H1 (cell line): ENCODE measurements around the gene CRELD1. TPM values are rescaled to one million over a fixed set of nuclear protein-coding genes. Genes with fewer than 3 reads are reported as not detected.

Experiments
- CTCF ChIA-PET: fragments of 300-600 bp; sonication (Branson Sonifier 250); formaldehyde crosslinking; loops from one replicate; lab custom pipeline; 2021; ENCODE audit not compliant: partially characterized antibody; lab: Charles Lee
- POLR2A ChIA-PET: fragments of 300-600 bp; sonication (Branson Sonifier 250); formaldehyde crosslinking; loops from one replicate; lab custom pipeline; 2021; ENCODE audit warnings: inconsistent platforms; ENCODE audit not compliant: partially characterized antibody; lab: Charles Lee
- DNase-seq, 2 experiments: peaks; one replicate each; pipeline versions ENCODE4 v3.0.0 to v3.0.0-alpha.2; 2010 to 2022; ENCODE audit warnings: low spot score in 2 of 2, low read depth in 1 of 2, mixed read lengths in 1 of 2
- FAIRE-seq: peaks from 2 replicates; lab custom pipeline; 2011; peaks lifted over from hg19 to GRCh38; lab: Jason Lieb, UNC
- H2AFZ ChIP-seq: 2 replicates; pipeline ENCODE4 v1.8.1; 2012; ENCODE audit warnings: low read length, inconsistent platforms
- H2AK5ac ChIP-seq: 2 replicates; pipeline ENCODE4 v1.6.1; 2013; ENCODE audit warnings: low read depth, low read length
- H2BK120ac ChIP-seq: replicated peaks from 2 replicates; pipeline ENCODE3; 2013; ENCODE audit warnings: low read depth, low read length, inconsistent platforms
- H2BK12ac ChIP-seq: 2 replicates; pipeline ENCODE4 v1.6.1; 2013; ENCODE audit warnings: low read depth, low read length
- H2BK15ac ChIP-seq: 2 replicates; pipeline ENCODE4 v1.6.1; 2013; ENCODE audit warnings: low read length
- H2BK20ac ChIP-seq: 2 replicates; pipeline ENCODE4 v1.6.1; 2013; ENCODE audit warnings: low read length
- H2BK5ac ChIP-seq: 2 replicates; pipeline ENCODE4 v1.6.1; 2013; ENCODE audit warnings: low read depth, low read length
- H3K14ac ChIP-seq: 2 replicates; pipeline ENCODE4 v1.6.1; 2013; ENCODE audit warnings: inconsistent platforms; ENCODE audit not compliant: insufficient read length
- H3K18ac ChIP-seq: 2 replicates; pipeline ENCODE4 v1.6.1; 2013; ENCODE audit warnings: low read length; ENCODE audit errors: extremely low read depth
- H3K23ac ChIP-seq: 2 replicates; pipeline ENCODE4 v1.6.1; 2013; ENCODE audit warnings: inconsistent platforms; ENCODE audit not compliant: insufficient read length
- H3K23me2 ChIP-seq: 2 replicates; pipeline ENCODE4 v1.6.1; 2013; ENCODE audit warnings: low read depth, low read length
- H3K27ac ChIP-seq: 2 replicates; pipeline ENCODE4 v1.6.1; 2011; ENCODE audit warnings: low read depth, low read length, inconsistent platforms
- H3K27me3 ChIP-seq, 4 experiments: replicated peaks in 1 of 4; 1 replicate in 1 of 4; 2 replicates in 3 of 4; pipeline versions ENCODE4 v1.6.1 to v1.8.1; 2011 to 2013; ENCODE audit warnings: low read length in 3 of 4, mild to moderate bottlenecking in 3 of 4, inconsistent platforms in 2 of 4, mixed read lengths in 2 of 4, moderate library complexity in 1 of 4; ENCODE audit not compliant: control insufficient read depth in 3 of 4, insufficient read depth in 3 of 4; ENCODE audit errors: extremely low read depth in 1 of 4
- H3K36me3 ChIP-seq, 4 experiments: 2 replicates each; pipeline versions ENCODE4 v1.6.1 to v1.8.1; 2011 to 2013; ENCODE audit warnings: mild to moderate bottlenecking in 4 of 4, low read length in 3 of 4, moderate library complexity in 2 of 4, control low read depth in 1 of 4, inconsistent platforms in 1 of 4; ENCODE audit not compliant: insufficient read depth in 4 of 4, control insufficient read depth in 2 of 4
- H3K4ac ChIP-seq: replicated peaks from 2 replicates; pipeline ENCODE3; 2013; ENCODE audit warnings: low read length, low read depth, mixed read lengths, inconsistent platforms; ENCODE audit not compliant: insufficient read length
- H3K4me1 ChIP-seq, 4 experiments: replicated peaks in 1 of 4; 1 replicate in 1 of 4; 2 replicates in 3 of 4; pipeline versions ENCODE4 v1.6.1 to v1.8.1; 2011 to 2013; ENCODE audit warnings: low read length in 3 of 4, inconsistent platforms in 2 of 4, mixed read lengths in 1 of 4; ENCODE audit not compliant: insufficient read depth in 4 of 4, control insufficient read depth in 3 of 4
- H3K4me2 ChIP-seq, 2 experiments: 2 replicates each; pipeline versions ENCODE4 v1.6.1 to v1.8.1; 2011 to 2013; ENCODE audit warnings: low read depth in 2 of 2, low read length in 2 of 2, control low read depth in 1 of 2, inconsistent platforms in 1 of 2, mild to moderate bottlenecking in 1 of 2; ENCODE audit not compliant: insufficient read depth in 1 of 2
- H3K4me3 ChIP-seq, 4 experiments: fragments of 200-600, 300-600 bp in 1 of 4; sonication (generic), shearing (Covaris generic), sonication (Bioruptor Twin) in 1 of 4; 2 replicates each; pipeline versions ENCODE4 v1.5.1 to v1.8.1; 2011 to 2016; ENCODE audit warnings: low read length in 4 of 4, low read depth in 3 of 4, control low read depth in 2 of 4, inconsistent platforms in 2 of 4, mild to moderate bottlenecking in 2 of 4, mixed read lengths in 1 of 4, moderate library complexity in 1 of 4; ENCODE audit not compliant: insufficient read depth in 2 of 4; ENCODE audit errors: extremely low read depth in 1 of 4
- H3K56ac ChIP-seq: replicated peaks from 2 replicates; pipeline ENCODE3; 2013; ENCODE audit warnings: low read depth, mild to moderate bottlenecking, mixed read lengths, low read length, inconsistent platforms; ENCODE audit not compliant: insufficient read length
- H3K79me1 ChIP-seq: 2 replicates; pipeline ENCODE4 v1.6.1; 2013; ENCODE audit warnings: low read depth, low read length, control low read depth
- H3K79me2 ChIP-seq, 2 experiments: 2 replicates each; pipeline versions ENCODE4 v1.6.1 to v1.8.1; 2012 to 2013; ENCODE audit warnings: low read length in 2 of 2, mild to moderate bottlenecking in 2 of 2, inconsistent platforms in 1 of 2; ENCODE audit not compliant: insufficient read depth in 2 of 2, control insufficient read depth in 1 of 2
- H3K9ac ChIP-seq, 4 experiments: replicated peaks in 1 of 4; 1 replicate in 1 of 4; 2 replicates in 3 of 4; pipeline versions ENCODE4 v1.6.1 to v1.8.1; 2011 to 2013; ENCODE audit warnings: low read depth in 3 of 4, low read length in 3 of 4, control low read depth in 2 of 4, mild to moderate bottlenecking in 2 of 4, moderate library complexity in 2 of 4, inconsistent platforms in 1 of 4; ENCODE audit errors: extremely low read depth in 1 of 4
- H3K9me3 ChIP-seq, 2 experiments: 2 replicates each; pipeline versions ENCODE4 v1.6.1 to v1.8.1; 2012 to 2013; ENCODE audit warnings: mild to moderate bottlenecking in 2 of 2, moderate library complexity in 2 of 2, control low read depth in 1 of 2, inconsistent platforms in 1 of 2, low read depth in 1 of 2, low read length in 1 of 2, mixed read lengths in 1 of 2; ENCODE audit not compliant: insufficient read depth in 2 of 2
- H4K20me1 ChIP-seq, 2 experiments: replicated peaks in 1 of 2; 2 replicates each; pipeline versions ENCODE3 to v1.8.1; 2011 to 2013; ENCODE audit warnings: inconsistent platforms in 2 of 2, low read length in 2 of 2, mild to moderate bottlenecking in 1 of 2; ENCODE audit not compliant: insufficient read depth in 2 of 2, control insufficient read depth in 1 of 2
- H4K5ac ChIP-seq: 2 replicates; pipeline ENCODE4 v1.6.1; 2013; ENCODE audit warnings: low read length, low read depth, mixed read lengths, inconsistent platforms; ENCODE audit not compliant: insufficient read length
- H4K8ac ChIP-seq: 2 replicates; pipeline ENCODE4 v1.8.0; 2013; ENCODE audit warnings: mild to moderate bottlenecking, moderate library complexity, low read length, inconsistent platforms; ENCODE audit not compliant: insufficient read depth; ENCODE audit errors: extremely low read depth
- H4K91ac ChIP-seq: replicated peaks from 2 replicates; pipeline ENCODE3; 2013; ENCODE audit warnings: low read length, mixed read lengths, inconsistent platforms; ENCODE audit not compliant: insufficient read length
- BRCA1 ChIP-seq: IDR thresholded peaks from 2 replicates; pipeline ENCODE4 v1.6.1; 2012; ENCODE audit warnings: low read depth, low read length, improper control_type of control experiment
- EP300 ChIP-seq, 2 experiments: IDR thresholded peaks; 1 replicate in 1 of 2; 2 replicates in 1 of 2; pipeline ENCODE4 v1.6.1; 2011 to 2012; ENCODE audit warnings: low read depth in 2 of 2, low read length in 2 of 2, mild to moderate bottlenecking in 2 of 2, borderline replicate concordance in 1 of 2, inconsistent platforms in 1 of 2, moderate library complexity in 1 of 2
- GTF2F1 ChIP-seq: IDR thresholded peaks from 2 replicates; pipeline ENCODE4 v1.6.1; 2012; ENCODE audit warnings: low read depth, low read length, improper control_type of control experiment, borderline replicate concordance
- PHF8 ChIP-seq: fragments of 200-600 bp; sonication (generic); conservative IDR thresholded peaks from 2 replicates; pipeline ENCODE4 v1.7.1; 2012; ENCODE audit warnings: low read depth, mild to moderate bottlenecking, inconsistent platforms, low read length, moderate library complexity
- WGBS, 2 experiments: shearing (Covaris generic) in 1 of 2; methylation state at CpG; one replicate each; pipeline versions ENCODE4 v1.1.6 to v1.1.7; 2013 to 2015; ENCODE audit warnings: low lambda C conversion rate in 2 of 2, mixed read lengths in 2 of 2, inconsistent platforms in 1 of 2, low coverage in 1 of 2, missing lambda C conversion rate in 1 of 2; ENCODE audit not compliant: insufficient replicate concordance in 2 of 2, insufficient coverage in 1 of 2, insufficient read length in 1 of 2; ENCODE audit errors: extremely low coverage in 1 of 2, missing lambda C conversion rate in 1 of 2; 5-methylcytosine and 5-hydroxymethylcytosine counted together
- polyA plus RNA-seq, 7 experiments: library from polyadenylated mRNA; depleted of rRNA in 3 of 7; stranded (reverse) in 5 of 7; unstranded in 2 of 7; fragments of >200 nt in 5 of 7; fragments of 200-250 nt in 2 of 7; gene quantifications; 1 replicate in 5 of 7; 2 replicates in 1 of 7; 4 replicates in 1 of 7; pipeline versions ENCODE4 v1.2.1 to v1.2.3, GENCODE V29; 2011 to 2013; ENCODE audit warnings: missing spikeins in 2 of 7, mixed read lengths in 2 of 7
- total RNA-seq: library from RNA; stranded (reverse); fragmentation: NEBNext Ultra II Directional; extraction: Animal tissue kit (Norgen Biotek cat#: 25700); gene quantifications from 2 replicates; pipeline ENCODE4 v1.2.1, GENCODE V29; 2021
- TF ChIP-seq, protein P1 (sequence below), 3 experiments: IDR thresholded peaks; 1 replicate in 2 of 3; 2 replicates in 1 of 3; pipeline versions ENCODE4 v1.5.1 to v1.6.1; 2011; ENCODE audit warnings: low read length in 3 of 3, mild to moderate bottlenecking in 3 of 3, inconsistent platforms in 2 of 3, low read depth in 1 of 3, moderate library complexity in 1 of 3; ENCODE audit not compliant: insufficient read depth in 1 of 3; ENCODE audit errors: control extremely low read depth in 1 of 3

CRELD1 gene
- total and polyA plus RNA-seq, 2 of the 8 experiments (the other 6 are each of a cell fraction or from before 2014, with no cell fraction given): 12.9 to 15.1 TPM

DNA sequence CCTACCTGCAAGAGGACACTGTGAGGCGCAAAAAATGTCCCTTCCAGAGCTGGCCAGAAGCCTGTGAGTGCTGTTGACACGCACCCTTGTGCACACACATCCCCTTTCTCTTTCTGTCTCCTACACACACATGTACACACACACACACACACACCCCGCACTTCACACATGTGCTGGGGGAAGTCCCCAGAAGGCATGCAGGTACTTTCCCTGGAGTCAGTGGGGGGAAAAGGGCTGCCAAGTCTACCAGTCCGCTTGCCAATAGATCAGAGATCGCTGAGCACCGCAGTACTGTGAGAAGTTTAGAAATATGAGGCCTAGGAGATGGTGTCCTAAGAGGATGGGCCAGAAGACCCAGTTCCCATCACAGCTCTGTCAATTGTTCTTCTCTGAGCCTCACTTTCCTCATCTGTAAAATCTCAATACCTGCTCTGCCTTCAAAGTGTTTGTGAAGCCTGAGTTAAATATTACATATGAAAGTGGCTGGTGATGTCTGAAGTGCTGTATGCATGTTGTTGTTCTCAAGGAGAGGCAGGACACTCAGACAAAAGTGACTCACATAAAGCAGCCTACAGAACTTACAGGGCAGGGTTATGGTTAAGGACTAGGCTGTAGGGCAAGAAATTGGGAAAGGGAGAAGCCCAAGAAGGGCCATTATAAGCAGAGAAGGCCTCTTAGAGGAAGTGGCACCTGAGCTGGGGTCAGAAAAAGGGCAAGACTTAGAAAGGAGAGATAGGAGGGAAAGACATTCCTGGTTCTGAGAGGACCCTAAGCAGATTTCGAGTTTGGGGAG lies 24.2 kb upstream of the CRELD1 start:
- H3K27me3 ChIP-seq: peaks cover 0 to 7% (median 4%) of the 10 kb centered on the region in 4 experiments; a peak in 5 of 7 replicates
- no peak overlapping the region for H4K8ac ChIP-seq
- CTCF ChIA-PET: interaction anchor here (0.9 to 9.1 kb wide), 4 partner anchors 16 to 113 kb away, joined by 3 to 76 read pairs (median 3); partner anchors contain the start of gene CRELD1
- no peaks in the 10 kb centered on the region for H3K79me2 ChIP-seq
- POLR2A ChIA-PET: no interaction called here
- TF ChIP-seq PHF8 (no peak), BRCA1 (no peak), EP300 (IDR thresholded peaks at IDR 0.05; ENCODE audit: borderline replicate concordance in 1 of 2, low read depth in 2 of 2, low read length in 2 of 2) (no peak), GTF2F1 (no peak)
- TF ChIP-seq, protein P1, sequence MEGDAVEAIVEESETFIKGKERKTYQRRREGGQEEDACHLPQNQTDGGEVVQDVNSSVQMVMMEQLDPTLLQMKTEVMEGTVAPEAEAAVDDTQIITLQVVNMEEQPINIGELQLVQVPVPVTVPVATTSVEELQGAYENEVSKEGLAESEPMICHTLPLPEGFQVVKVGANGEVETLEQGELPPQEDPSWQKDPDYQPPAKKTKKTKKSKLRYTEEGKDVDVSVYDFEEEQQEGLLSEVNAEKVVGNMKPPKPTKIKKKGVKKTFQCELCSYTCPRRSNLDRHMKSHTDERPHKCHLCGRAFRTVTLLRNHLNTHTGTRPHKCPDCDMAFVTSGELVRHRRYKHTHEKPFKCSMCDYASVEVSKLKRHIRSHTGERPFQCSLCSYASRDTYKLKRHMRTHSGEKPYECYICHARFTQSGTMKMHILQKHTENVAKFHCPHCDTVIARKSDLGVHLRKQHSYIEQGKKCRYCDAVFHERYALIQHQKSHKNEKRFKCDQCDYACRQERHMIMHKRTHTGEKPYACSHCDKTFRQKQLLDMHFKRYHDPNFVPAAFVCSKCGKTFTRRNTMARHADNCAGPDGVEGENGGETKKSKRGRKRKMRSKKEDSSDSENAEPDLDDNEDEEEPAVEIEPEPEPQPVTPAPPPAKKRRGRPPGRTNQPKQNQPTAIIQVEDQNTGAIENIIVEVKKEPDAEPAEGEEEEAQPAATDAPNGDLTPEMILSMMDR (IDR thresholded peaks at IDR 0.05; ENCODE audit: control extremely low read depth in 1 of 3, insufficient read depth in 1 of 3, low read depth in 1 of 3, low read length in 3 of 3): no peak
- no peak overlapping the region; the same call in 1 of the 2 replicates for H2BK12ac ChIP-seq
- H2AFZ ChIP-seq: no peak overlapping the region
- H3K79me1 ChIP-seq: no peaks in the 10 kb centered on the region
- no peak overlapping the region for H3K23ac ChIP-seq
- no peak overlapping the region for H2BK120ac ChIP-seq
- H3K4me3 ChIP-seq: no peak overlapping the region
- H2BK20ac ChIP-seq: no peak overlapping the region
- H3K27ac ChIP-seq: no peak overlapping the region
- no peak overlapping the region for H3K18ac ChIP-seq
- DNase-seq: no peak
- no peaks in the 10 kb centered on the region for H3K23me2 ChIP-seq
- no peak overlapping the region for H3K56ac ChIP-seq
- peaks cover 0 to 2% (median 0%) of the 10 kb centered on the region in 4 experiments; a peak in 2 of 7 replicates for H3K4me1 ChIP-seq
- no peak for FAIRE-seq
- WGBS, 2 experiments: 83% methylated on average over 7 of the region's 7 CpGs; no CpG with 5 or more reads in 1 of the 2 experiments
- no peak overlapping the region for H2BK5ac ChIP-seq
- H3K9ac ChIP-seq: no peak overlapping the region; a peak in 1 of 7 replicates
- H3K4me2 ChIP-seq: no peak overlapping the region
- no peaks in the 10 kb centered on the region for H4K20me1 ChIP-seq
- no peak overlapping the region for H4K91ac ChIP-seq
- 0 out of 2 replicates have a peak overlapping the region, but pooled peaks have one; percentile 16 for H2BK15ac ChIP-seq
- H4K5ac ChIP-seq: no peak overlapping the region
- H3K36me3 ChIP-seq: no peaks in the 10 kb centered on the region
- H2AK5ac ChIP-seq: no peak overlapping the region
- H3K9me3 ChIP-seq: peaks cover 0 to 6% of the 10 kb centered on the region in 2 experiments; a peak in 2 of 4 replicates
- no peak overlapping the region for H3K14ac ChIP-seq
- no peak overlapping the region for H3K4ac ChIP-seq
